Measurements from ENCODE around the gene MINPP1.
"Not testable (repeated sequence)": the region's sequence is repeated elsewhere in the genome, so short reads cannot be mapped to it uniquely, and the experiment has no call there.

The MINPP1 gene

DNA sequence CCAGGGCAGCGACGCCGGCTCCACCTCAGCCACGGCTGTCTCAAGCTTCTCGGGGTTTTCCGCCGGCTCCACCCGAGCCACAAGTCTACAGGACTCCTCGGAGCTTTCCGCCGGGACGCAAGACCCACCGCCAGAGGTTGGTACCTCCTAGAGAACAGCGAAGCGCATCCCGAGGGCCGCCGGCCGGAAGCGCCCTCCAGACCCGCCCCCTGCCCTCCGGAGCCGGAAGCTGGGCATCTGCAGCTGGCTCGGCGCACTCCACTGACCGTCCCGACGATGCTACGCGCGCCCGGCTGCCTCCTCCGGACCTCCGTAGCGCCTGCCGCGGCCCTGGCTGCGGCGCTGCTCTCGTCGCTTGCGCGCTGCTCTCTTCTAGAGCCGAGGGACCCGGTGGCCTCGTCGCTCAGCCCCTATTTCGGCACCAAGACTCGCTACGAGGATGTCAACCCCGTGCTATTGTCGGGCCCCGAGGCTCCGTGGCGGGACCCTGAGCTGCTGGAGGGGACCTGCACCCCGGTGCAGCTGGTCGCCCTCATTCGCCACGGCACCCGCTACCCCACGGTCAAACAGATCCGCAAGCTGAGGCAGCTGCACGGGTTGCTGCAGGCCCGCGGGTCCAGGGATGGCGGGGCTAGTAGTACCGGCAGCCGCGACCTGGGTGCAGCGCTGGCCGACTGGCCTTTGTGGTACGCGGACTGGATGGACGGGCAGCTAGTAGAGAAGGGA is at the start of gene MINPP1:
TSS of gene MINPP1 (plus strand) at position 254 of the 726 bp plus-strand sequence. CDS start at position 277, 23 bp downstream.
- in situ Hi-C loops (cut with MboI; ENCODE audit: low sequenced_read_pairs), result no loop called here

DNA sequence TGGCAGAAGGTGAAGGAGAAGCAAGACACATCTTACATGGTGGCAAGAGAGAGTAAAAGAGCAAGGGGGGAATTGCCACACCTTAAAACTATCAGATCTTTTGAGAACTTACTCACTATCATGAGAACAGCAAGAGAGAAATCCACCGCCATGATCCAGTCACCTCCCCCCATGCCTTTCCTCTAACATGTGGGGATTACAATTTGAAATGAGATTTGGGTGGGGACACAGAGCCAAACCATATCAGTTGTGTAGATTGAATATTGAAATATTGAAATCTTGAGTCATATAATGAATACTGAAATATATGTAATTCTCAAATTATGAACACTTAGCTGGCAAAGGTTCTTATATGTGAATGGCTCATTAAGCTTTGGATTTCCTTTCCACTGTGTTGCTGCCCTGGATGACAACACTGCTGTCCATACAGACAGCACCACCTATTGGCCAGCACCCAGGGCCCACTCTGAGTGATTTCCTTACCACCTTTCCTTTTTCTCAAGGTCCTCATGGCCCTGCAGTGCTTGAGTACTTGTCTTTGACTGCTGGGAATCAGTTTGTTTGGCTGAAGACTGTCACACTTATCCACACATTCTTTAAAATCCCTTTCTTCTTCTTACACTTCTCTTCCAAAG is 48.0 kb upstream of the MINPP1 start:
- in situ Hi-C loops (cut with MboI; ENCODE audit: low sequenced_read_pairs), result not testable (repeated sequence)

DNA sequence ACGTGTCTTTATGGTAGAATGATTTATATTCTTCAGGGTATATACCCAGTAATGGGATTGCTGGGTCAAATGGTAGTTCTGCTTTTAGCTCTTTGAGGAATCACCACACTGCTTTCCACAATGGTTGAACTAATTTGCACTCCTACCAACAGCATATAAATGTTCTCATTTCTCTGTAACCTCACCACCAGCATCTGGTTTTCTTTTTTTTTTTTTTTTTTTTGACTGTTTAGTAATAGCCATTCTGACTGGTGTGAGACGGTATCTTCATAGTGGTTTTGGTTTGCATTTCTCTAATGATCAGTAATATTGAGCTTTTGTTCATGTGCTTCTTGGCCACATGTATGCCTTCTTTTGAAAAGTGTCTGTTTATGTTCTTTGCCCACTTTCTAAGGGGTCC is 42.9 kb upstream of the MINPP1 start:
- in situ Hi-C loops (cut with MboI; ENCODE audit: low sequenced_read_pairs), result not testable (repeated sequence)

DNA sequence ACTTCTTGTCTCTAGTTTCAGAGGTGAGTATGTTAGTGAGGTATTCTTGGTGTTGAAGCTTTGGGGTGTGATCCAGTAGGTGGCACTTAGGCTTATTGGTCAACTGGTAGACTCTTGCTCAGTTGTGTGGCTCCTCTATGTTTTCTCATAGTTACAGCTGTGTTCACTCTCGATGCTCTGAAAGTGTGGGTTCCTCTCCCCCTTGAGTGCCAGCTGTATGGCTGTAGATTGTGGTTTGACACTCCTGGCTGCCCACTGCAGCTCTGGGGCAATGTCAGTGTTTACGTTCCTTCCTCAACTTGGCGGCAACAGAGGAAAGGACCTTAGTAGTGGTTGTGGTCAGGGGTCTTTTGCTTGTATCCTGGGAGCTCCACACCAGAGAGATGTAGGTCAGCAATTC is 37.8 kb upstream of the MINPP1 start:
- in situ Hi-C loops (cut with MboI; ENCODE audit: low sequenced_read_pairs), result not testable (repeated sequence)

GRCh38 chr10:87488733-87489132 is 16.0 kb upstream of the MINPP1 start:
- in situ Hi-C loops (cut with MboI; ENCODE audit: low sequenced_read_pairs), result not testable (repeated sequence)

GRCh38 chr10:87490285-87490684 is 14.4 kb upstream of the MINPP1 start:
- in situ Hi-C loops (cut with MboI; ENCODE audit: low sequenced_read_pairs), result not testable (repeated sequence)

DNA sequence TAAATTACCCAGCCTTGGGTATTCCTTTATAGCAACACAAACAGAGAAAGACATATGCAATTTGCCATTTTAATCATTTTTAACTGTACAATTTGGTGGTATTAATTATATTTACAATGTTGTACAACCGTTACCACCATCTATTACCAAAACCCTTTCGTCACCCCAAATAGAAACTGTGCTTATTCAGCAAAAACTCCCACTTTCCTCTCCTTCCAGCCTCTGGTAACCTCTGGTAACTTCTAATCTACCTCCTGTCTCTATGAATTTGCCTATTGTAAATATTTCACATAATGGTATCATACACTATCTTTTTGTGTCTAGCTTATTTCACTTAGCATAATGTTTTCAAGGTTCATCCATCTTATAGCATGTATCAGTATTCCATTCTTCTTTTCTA is 12.2 kb upstream of the MINPP1 start:
- in situ Hi-C loops (cut with MboI; ENCODE audit: low sequenced_read_pairs), result not testable (repeated sequence)

DNA sequence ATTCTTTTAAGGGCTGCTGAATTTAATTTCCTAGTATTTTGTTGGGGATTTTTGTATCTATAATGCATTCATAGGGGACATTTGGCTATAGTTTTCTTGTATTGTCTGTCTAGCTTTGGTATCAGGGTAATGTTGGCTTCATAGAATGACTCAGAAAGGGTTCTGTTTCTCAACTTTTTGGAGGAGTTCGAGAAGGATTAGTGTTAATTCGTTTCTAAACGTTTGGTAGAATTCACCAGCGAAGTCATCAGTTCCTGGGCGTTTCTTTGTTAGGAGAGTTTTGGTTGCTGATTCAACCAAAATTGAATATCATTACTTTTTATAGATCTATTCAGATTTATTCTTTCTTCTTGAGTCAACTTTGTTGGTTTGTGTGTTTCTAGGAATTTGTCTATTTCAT is 9.2 kb upstream of the MINPP1 start:
- in situ Hi-C loops (cut with MboI; ENCODE audit: low sequenced_read_pairs), result not testable (repeated sequence)

DNA sequence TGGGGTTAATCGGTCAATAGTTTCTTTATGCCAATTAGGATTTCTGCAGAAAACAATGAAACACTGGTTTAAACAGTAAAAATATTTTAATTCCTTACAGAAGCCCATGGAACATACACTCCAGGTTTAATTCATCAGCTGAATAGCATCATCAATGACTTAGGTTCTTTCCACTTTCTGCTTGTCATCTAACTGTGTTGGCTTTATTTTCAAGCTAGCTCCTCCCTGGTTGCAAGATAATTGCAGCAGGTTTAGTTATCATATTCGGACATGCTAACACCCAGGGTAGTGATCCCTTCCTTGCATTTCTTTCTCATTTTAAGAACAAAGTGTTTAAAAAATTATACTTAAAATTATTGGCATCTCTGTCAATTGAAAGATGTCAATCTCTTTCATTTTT is 7.3 kb upstream of the MINPP1 start:
- in situ Hi-C loops (cut with MboI; ENCODE audit: low sequenced_read_pairs), result not testable (repeated sequence)

- in situ Hi-C loops (cut with MboI; ENCODE audit: low sequenced_read_pairs), result not testable (repeated sequence)
Measured at GRCh38 chr10:87498106-87498789, 6.4 kb upstream of the MINPP1 start.

DNA sequence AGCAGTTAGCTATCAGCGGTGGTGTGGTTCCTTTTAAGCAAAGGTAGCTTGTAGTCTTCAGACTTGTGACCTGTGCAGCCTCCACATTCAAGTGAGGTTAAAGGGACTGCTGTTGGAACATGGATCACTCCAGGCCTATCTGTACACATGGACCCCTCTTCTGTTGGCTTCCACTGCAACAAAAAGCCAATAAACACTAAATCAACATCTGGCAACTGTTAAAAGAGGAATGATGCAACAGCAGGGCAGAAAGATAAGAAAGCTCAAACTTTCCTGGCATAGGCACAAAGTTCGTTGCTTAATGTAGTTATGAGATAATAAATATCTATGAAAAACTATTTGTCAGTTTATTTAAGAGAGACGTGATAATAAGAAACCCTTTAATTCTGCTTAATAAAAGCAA is 4.0 kb upstream of the MINPP1 start:
- in situ Hi-C loops (cut with MboI; ENCODE audit: low sequenced_read_pairs), result no loop called here

DNA sequence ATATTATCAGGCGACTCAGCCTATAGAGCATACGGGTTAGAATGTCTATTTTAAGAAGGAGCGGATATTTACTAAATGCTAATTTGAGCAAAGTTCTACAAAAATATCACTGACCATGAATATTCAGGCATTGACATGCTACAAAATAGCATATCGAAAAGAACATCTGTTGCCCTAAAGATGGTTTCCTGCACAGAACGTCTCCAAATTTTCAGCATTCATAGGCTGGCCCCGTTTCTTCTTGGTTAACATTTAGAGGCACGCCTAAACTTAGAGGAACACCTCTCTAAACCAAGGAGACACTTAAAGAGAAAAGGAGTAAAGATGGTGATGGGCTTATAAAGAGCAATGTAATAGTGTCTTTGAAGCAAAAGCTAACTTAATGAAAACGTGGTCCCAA is 1.3 kb upstream of the MINPP1 start:
- in situ Hi-C loops (cut with MboI; ENCODE audit: low sequenced_read_pairs), result no loop called here

DNA sequence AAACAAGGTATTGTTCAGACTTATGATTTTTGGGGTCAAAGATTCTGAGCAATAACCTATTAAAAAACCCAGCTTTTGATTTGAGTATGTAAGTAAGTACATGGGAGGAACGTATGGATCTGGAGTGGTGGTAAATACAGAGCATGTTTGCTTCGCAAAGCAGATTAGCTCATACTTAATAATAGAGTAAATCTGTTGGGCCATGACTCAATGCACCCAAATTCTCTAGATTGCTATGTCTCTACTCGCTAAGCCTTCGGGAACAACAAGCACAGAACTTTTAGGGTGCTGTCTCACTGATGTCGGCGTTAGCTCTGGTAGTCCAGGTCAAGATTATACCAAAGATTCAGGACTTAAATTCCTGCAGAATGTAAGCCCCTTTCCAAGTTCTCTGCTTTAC is 807 bp upstream of the MINPP1 start:
- in situ Hi-C loops (cut with MboI; ENCODE audit: low sequenced_read_pairs), result no loop called here

GRCh38 chr10:87504307-87504639 is 420 bp upstream of the MINPP1 start:
- in situ Hi-C loops (cut with MboI; ENCODE audit: low sequenced_read_pairs), result no loop called here

- in situ Hi-C loops (cut with MboI; ENCODE audit: low sequenced_read_pairs), result no loop called here
Measured at GRCh38 chr10:87505366-87506111, 846 bp downstream of the MINPP1 start.

- in situ Hi-C loops (cut with MboI; ENCODE audit: low sequenced_read_pairs), result no loop called here
Measured at GRCh38 chr10:87506956-87507355, 2.3 kb downstream of the MINPP1 start.

- in situ Hi-C loops (cut with MboI; ENCODE audit: low sequenced_read_pairs), result no loop called here
Measured at GRCh38 chr10:87507879-87508483, 3.3 kb downstream of the MINPP1 start.

GRCh38 chr10:87508837-87509236 is 4.1 kb downstream of the MINPP1 start:
- in situ Hi-C loops (cut with MboI; ENCODE audit: low sequenced_read_pairs), result no loop called here

- in situ Hi-C loops (cut with MboI; ENCODE audit: low sequenced_read_pairs), result no loop called here
Measured at GRCh38 chr10:87510025-87510424, 5.3 kb downstream of the MINPP1 start.

DNA sequence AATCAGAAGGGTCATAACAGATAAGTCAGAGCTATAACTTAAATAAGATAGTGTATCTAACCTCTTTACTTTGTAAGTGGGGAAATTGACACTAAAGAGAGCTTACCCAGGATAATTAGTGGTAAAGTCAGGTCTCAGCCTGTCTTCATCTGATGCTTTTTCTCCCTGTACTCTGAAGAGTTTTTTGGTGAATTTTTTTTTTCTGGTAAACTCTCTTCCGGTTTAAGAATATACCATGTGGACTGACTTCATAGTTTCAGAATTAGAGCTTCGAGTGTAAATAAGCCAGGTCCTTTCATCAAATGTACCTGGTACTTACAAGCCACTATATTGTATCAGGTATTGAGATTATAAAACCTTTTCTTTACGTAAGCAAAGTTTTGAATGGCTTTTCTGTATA is 6.8 kb downstream of the MINPP1 start:
- in situ Hi-C loops (cut with MboI; ENCODE audit: low sequenced_read_pairs), result no loop called here

DNA sequence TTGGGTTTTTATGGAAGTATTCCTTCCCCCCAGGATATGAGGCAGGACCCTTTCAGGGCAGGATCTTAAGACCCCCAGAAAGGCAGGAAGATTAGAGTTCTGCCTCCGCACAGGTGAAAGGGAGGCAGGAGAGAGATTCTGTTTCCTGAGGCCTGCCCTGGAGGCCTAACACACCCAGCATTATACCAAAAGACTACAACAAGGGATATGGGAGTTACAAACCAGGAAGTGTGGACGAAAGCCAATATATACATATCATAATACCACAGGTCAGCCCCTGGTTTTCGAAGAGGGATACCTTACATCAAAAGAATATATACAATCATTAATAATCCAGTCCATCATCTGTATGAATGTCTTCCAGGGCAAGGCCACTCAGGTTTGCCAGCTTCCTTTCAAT is 14.2 kb downstream of the MINPP1 start:
- in situ Hi-C loops (cut with MboI; ENCODE audit: low sequenced_read_pairs), result no loop called here
